GM21576 (cell line): Measurements from ENCODE around the gene TEFM.
"Not testable (repeated sequence)": the region's sequence is repeated elsewhere in the genome, so short reads cannot be mapped to it uniquely, and the experiment has no call there.

Source experiments
- ATAC-seq: cut with Tn5 transposase; IDR thresholded peaks from one replicate; pipeline ENCODE4 v1.9.1; 2021; ENCODE audit warnings: mild to moderate bottlenecking, moderate library complexity; ENCODE audit not compliant: unreplicated experiment

TEFM gene

GRCh38 chr17:30906101-30906911 lies at the start of gene TEFM:
TEFM (minus strand) TSS chr17:30906238; CDS start chr17:30906198, 40 bp downstream.
- peak; percentile 78 for ATAC-seq

DNA sequence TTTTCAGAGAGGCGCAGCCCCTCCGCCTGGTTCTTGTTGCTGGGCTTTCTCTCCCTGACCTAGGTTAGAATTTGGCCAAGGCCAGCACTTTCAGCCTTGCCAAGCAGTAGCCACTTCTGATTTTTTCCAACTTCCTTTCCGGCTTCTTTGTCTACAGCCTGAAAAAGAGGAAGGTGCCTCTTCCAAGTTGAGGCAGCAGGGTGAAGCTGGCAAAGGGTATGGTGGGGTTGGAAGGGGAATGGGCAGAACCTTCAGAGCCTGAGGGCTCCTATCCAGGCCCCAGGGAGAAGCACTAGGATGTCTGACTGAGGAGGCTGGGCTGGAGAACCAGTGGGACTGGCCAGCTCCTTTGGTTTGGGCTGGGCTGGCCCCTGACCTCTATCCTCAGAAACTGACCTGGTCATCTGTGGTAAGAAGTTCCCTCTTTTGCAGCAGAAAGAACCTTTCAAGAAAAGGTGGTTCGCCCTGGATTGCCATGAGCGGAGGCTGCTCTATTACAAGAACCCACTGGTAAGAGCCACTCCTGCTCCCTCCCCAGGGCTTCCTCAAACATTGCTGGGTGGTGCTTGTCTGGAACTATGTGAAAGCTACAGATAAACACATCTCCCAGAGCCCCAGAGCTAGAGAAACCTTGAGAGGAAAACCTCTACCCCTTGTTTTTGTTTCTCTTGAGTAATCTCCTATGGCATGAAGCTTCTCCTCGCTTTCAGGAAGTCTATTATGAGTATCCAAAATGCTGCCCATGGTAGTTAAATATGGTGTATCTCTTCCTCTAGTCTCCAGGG lies 48.2 kb upstream of the TEFM start:
- no peak for ATAC-seq

DNA sequence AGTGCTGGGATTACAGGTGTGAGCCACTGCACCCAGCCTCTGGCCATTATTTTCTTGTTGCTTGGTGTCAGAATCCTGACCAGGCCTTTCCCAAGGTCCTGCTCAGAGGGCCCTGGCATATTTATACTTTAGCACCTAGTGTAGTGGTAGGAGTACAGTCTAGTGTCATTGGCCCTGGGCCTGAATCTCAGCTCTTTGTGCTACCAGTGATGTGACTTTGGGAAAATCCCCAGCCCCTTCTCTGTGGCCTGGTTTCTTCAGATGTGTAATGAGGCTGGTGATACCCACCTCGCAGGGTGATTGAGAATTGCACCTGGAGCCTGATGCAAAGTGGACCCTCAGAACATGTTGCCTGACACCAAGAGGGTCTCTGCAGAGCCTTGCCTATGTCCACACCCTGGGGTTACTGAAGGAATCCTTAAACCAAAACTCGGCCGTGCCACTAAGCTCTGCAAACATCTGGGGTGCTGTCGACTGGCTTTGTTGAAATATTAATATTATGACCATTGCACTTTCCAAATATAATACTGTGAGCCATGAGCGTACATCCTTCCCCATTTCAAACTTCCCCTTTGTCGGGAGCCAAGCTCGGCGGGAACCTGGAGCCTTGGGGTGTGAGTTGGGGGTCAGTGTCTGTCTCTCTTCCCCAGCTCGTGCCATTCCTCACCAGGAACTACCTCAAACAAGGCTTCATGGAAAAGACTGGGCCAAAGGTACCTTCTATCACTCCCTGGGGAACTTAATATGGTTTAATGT lies 46.8 kb upstream of the TEFM start:
- ATAC-seq, result no peak

GRCh38 chr17:30950669-30951399 lies 44.8 kb upstream of the TEFM start:
- ATAC-seq, result no peak

- no peak for ATAC-seq
Observed at GRCh38 chr17:30950189-30950588, 44.2 kb upstream of the TEFM start.

- ATAC-seq, result no peak
Observed at GRCh38 chr17:30947796-30948195, 41.8 kb upstream of the TEFM start.

DNA sequence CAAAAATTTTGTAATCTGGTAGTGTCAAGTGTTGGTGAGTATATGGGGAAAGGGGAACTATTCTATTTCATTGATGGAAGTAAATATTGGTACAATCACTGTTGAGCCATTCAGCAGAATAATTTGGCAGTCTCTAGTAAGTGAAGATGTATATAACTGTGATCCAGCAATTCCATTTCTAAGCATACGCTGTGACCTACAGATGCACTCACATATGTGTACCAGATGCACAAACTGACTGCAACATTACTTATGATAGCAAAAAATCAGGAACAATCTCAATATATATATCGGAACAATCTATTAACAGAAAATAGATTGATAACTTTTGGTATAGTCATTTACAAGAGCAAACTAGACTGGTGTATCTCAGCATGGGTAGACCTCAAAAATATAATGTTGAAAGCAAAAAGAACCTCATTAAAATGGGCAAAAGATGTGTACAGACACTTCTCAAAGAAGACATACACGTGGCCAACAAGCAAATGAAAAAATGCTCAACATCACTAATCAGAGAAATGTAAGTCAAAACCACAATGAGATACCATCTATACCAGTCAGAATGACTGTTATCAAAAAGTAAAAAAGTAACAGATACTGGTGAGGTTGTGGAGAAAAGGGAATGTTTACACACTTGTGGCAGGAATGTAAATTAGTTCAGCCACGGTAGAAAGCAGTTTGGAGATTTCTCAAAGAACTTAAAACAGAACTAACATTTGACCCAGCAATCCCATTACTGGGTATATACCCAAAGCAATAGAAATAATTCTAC lies 36.5 kb upstream of the TEFM start:
- ATAC-seq, result no peak

- ATAC-seq, result no peak
Observed at GRCh38 chr17:30939051-30939689, 33.1 kb upstream of the TEFM start.

DNA sequence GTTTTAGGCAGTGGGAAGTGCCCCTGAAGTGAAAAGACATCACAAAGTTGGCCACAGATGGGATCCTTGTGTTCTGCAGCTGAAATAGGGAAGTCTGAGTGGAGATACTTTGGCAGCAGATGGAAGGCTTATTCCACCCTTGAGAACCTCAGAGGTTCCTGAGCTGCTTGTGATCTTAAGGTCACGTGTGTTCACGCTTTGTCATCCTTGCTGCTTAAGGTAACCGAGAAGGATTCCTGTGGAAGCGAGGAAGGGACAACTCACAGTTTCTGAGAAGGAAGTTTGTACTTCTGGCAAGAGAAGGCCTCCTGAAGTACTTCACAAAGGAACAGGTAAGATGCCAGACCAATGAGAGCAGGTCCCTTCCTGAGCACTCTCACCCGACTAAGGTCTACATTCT lies 27.9 kb upstream of the TEFM start:
- ATAC-seq, result no peak

- not testable (repeated sequence) for ATAC-seq
Observed at GRCh38 chr17:30931582-30931981, 25.5 kb upstream of the TEFM start.

DNA sequence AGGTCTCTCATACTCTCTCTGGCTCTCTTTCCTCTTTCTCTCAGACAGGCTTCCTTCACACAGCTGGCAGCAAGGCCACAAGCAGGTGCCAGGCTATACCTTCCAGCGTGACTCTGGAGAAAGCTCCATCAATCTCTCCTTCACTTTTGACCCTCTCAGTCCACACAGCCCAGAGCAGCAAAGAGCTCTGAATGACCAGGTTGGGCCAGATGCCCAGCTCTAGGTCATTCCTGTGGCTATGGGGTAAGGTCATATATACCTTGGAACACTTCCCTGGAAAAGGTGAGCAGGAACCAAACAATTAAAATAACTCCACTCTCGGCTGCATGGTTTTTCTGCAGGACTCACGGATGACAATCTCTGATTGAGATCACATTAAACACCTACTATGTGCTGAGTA lies 24.5 kb upstream of the TEFM start:
- no peak for ATAC-seq

DNA sequence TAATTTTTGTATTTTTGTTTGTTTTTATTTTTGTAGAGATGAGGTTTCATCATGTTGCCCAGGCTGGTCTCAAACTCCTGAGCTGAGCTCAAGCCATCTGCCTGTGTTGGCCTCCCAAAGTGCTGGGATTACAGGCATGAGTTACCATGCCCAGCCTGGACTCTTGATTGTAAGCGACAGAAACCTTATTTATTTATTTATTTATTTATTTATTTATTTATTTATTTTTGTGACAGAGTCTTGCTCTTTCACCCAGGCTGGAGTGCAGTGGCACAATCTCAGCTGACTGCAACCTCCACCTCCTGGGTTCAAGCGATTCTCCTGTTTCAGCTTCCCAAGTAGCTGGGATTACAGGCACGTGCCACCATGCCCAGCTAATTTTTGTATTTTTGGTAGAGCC lies 23.8 kb upstream of the TEFM start:
- not testable (repeated sequence) for ATAC-seq

DNA sequence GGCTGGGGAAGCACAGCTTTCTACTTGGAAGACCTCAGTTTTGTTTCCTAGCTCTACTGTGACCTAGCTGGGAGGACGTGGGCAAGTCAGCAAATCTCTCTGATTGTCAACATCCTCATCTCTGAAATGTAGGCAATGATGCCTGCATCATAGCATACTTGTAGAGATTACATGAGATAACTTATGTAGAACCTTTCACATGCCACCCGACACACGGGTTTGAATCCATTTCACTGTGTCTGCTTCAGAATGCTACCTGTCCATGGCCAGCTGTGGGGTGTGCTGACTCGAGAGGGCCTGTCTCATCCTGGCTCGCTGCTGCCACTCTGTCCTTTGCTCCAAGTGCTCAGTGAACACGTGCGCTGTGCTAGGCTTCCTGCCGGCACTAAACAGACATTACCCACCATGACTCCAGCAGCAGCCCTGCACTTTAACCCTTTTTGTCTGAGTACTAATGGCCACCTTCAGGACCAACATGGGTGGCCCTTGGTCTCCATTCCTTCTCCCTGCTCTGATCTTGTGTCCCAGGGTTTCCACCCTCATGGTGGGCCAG lies 23.1 kb upstream of the TEFM start:
- no peak for ATAC-seq

DNA sequence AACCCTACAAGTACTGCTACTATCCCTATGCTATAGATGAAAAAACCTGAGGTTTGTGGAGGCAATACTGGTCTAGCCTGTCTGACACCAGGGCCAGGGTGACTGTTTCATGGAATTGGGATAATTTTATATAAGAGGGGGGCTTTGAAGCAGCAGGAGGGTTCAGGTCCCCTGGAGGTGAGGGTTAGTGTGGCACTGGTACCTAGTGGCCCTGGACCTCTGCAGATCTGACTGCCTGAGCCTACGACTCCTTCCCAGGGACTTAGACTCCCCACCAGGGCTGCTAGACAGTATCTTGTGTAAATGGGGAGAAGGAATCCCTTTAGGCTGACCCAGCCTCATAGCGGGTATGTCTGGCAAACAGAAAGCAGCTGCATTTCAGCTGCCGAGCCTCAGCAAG lies 22.5 kb upstream of the TEFM start:
- no peak for ATAC-seq

- ATAC-seq, result no peak
Observed at GRCh38 chr17:30927756-30928155, 21.7 kb upstream of the TEFM start.

DNA sequence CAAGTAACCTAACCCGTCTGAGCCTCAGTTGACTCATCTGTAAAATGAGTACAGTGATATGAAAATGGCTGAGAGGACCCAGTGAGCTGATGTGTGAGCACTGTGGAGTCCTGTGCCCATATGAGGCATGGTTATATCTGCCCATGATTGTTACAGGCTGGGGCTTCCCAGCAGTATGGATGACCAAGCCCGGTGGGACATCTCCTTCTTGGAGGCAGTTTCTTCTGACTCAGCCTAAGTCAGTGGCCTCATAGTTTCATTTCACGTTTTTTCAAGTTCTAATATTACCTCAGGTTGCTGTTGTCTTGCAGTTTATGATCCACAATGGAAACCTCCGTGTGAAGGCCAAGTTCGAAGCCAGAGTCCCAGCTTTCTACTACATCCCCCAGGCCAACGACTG lies 20.5 kb upstream of the TEFM start:
- no peak for ATAC-seq

DNA sequence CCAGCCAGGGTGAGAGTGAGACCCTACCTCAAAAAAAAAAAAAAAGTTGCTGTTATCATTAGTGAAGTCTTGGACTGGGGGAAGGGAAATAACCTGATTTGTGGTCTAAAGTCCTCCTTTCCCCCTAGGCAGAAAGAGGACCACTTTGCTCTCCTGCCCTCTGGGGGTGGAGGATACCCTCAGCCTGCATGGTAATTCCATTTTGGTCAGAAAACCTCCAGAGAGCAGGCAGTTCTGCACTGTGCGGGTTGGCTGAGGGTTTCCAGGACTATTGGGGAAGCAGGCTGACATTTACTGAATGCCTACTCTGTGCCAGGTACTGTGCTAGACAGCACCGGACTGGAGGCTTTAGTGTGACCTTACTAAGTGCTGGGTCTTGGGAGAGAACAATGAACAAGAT lies 18.3 kb upstream of the TEFM start:
- ATAC-seq, result no peak

- ATAC-seq, result no peak
Observed at GRCh38 chr17:30922235-30923030, 16.4 kb upstream of the TEFM start.
